Panc1 (cell line): ENCODE data around the gene CCDC182.

ENCODE experiments used
- POLR2AphosphoS5 ChIP-seq: IDR thresholded peaks from 2 replicates; pipeline ENCODE4 v1.6.1; 2012; ENCODE audit warnings: mild to moderate bottlenecking, low read depth, low read length, moderate library complexity
- SIN3A ChIP-seq: IDR thresholded peaks from 2 replicates; pipeline ENCODE4 v1.6.1; 2012; ENCODE audit warnings: low read depth, mild to moderate bottlenecking, low read length, moderate library complexity, borderline replicate concordance; ENCODE audit not compliant: insufficient read depth
- TF ChIP-seq, protein P1 (sequence below): fragments of 450-650 bp; IDR thresholded peaks from 2 replicates; pipeline ENCODE4 v1.5.1; 2017; ENCODE audit warnings: mild to moderate bottlenecking
- TF ChIP-seq, protein P2 (sequence below), 2 experiments: IDR thresholded peaks; 2 replicates each; pipeline ENCODE4 v1.6.1; 2011 to 2012; ENCODE audit warnings: low read depth in 2 of 2, control low read depth in 1 of 2, low read length in 1 of 2, mild to moderate bottlenecking in 1 of 2, moderate library complexity in 1 of 2; ENCODE audit not compliant: insufficient read depth in 1 of 2

DNA sequence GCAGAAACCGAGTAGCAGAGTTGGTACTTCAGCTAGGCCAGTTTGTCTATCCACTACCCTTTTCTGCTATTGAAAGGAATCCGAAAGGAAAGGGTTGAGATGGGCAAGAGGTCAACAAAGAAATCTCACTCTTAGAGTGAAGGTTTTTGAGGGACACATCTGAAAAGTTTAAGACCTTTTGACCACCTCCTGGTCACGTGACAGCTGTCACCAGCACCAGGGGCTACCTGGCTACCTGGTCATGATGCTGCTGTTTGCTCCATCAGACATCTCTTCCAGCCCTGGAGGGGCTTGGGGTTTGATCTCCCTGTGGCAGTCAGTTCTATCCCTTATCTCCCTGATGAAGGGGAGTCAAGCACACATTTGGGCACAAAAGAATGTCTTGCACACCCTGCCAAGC is 7.6 kb downstream of the CCDC182 start:
- TF ChIP-seq, protein P1, sequence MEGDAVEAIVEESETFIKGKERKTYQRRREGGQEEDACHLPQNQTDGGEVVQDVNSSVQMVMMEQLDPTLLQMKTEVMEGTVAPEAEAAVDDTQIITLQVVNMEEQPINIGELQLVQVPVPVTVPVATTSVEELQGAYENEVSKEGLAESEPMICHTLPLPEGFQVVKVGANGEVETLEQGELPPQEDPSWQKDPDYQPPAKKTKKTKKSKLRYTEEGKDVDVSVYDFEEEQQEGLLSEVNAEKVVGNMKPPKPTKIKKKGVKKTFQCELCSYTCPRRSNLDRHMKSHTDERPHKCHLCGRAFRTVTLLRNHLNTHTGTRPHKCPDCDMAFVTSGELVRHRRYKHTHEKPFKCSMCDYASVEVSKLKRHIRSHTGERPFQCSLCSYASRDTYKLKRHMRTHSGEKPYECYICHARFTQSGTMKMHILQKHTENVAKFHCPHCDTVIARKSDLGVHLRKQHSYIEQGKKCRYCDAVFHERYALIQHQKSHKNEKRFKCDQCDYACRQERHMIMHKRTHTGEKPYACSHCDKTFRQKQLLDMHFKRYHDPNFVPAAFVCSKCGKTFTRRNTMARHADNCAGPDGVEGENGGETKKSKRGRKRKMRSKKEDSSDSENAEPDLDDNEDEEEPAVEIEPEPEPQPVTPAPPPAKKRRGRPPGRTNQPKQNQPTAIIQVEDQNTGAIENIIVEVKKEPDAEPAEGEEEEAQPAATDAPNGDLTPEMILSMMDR = no peak
- no peak for TF ChIP-seq SIN3A
- TF ChIP-seq POLR2AphosphoS5 = no peak
- TF ChIP-seq, protein P2, sequence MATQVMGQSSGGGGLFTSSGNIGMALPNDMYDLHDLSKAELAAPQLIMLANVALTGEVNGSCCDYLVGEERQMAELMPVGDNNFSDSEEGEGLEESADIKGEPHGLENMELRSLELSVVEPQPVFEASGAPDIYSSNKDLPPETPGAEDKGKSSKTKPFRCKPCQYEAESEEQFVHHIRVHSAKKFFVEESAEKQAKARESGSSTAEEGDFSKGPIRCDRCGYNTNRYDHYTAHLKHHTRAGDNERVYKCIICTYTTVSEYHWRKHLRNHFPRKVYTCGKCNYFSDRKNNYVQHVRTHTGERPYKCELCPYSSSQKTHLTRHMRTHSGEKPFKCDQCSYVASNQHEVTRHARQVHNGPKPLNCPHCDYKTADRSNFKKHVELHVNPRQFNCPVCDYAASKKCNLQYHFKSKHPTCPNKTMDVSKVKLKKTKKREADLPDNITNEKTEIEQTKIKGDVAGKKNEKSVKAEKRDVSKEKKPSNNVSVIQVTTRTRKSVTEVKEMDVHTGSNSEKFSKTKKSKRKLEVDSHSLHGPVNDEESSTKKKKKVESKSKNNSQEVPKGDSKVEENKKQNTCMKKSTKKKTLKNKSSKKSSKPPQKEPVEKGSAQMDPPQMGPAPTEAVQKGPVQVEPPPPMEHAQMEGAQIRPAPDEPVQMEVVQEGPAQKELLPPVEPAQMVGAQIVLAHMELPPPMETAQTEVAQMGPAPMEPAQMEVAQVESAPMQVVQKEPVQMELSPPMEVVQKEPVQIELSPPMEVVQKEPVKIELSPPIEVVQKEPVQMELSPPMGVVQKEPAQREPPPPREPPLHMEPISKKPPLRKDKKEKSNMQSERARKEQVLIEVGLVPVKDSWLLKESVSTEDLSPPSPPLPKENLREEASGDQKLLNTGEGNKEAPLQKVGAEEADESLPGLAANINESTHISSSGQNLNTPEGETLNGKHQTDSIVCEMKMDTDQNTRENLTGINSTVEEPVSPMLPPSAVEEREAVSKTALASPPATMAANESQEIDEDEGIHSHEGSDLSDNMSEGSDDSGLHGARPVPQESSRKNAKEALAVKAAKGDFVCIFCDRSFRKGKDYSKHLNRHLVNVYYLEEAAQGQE (IDR thresholded peaks at IDR 0.05; ENCODE audit: insufficient read depth in 1 of 2, low read depth in 2 of 2, low read length in 1 of 2) = no peak
